Neuronal stem cell (in vitro differentiated cells): Measurements from ENCODE around the gene FAM174C.
A peak's percentile ranks its signal among the peaks of the same experiment; 100 is the strongest.

Source experiments
- DNase-seq: peaks from one replicate; pipeline ENCODE4 v3.0.0-alpha.2; 2013; ENCODE audit warnings: low spot score
- H2AFZ ChIP-seq: one replicate; pipeline ENCODE4 v1.6.1; 2013; ENCODE audit warnings: mild to moderate bottlenecking, low read length, inconsistent platforms
- H2AK5ac ChIP-seq: 2 replicates; pipeline ENCODE4 v1.6.1; 2013; ENCODE audit warnings: low read depth, mild to moderate bottlenecking, inconsistent platforms, low read length, moderate library complexity, mixed read lengths
- H2BK120ac ChIP-seq: 2 replicates; pipeline ENCODE4 v1.6.1; 2013; ENCODE audit warnings: low read depth, mild to moderate bottlenecking, inconsistent platforms, low read length, moderate library complexity, mixed read lengths
- H2BK12ac ChIP-seq: one replicate; pipeline ENCODE4 v1.6.1; 2013; ENCODE audit warnings: low read length, inconsistent platforms
- H2BK15ac ChIP-seq: 2 replicates; pipeline ENCODE4 v1.6.1; 2013; ENCODE audit warnings: mild to moderate bottlenecking, low read length, inconsistent platforms, mixed read lengths
- H2BK5ac ChIP-seq: one replicate; pipeline ENCODE4 v1.6.1; 2013; ENCODE audit warnings: inconsistent platforms, mild to moderate bottlenecking, low read length, moderate library complexity
- H3K14ac ChIP-seq: one replicate; pipeline ENCODE4 v1.6.1; 2013; ENCODE audit warnings: low read length, inconsistent platforms
- H3K18ac ChIP-seq: 2 replicates; pipeline ENCODE4 v1.6.1; 2013; ENCODE audit warnings: low read length, inconsistent platforms
- H3K23ac ChIP-seq: 2 replicates; pipeline ENCODE4 v1.6.1; 2013; ENCODE audit warnings: low read depth, mild to moderate bottlenecking, mixed read lengths, low read length, inconsistent platforms; ENCODE audit not compliant: poor library complexity
- H3K27ac ChIP-seq: replicated peaks from 3 replicates; pipeline ENCODE4 v1.5.1; 2013; ENCODE audit warnings: low read length, inconsistent platforms
- H3K27me3 ChIP-seq, 3 experiments: 2 replicates each; pipeline ENCODE4 v1.6.1; 2013; ENCODE audit warnings: low read length in 3 of 3, mild to moderate bottlenecking in 2 of 3, inconsistent platforms in 1 of 3, low read depth in 1 of 3, mixed read lengths in 1 of 3, moderate library complexity in 1 of 3; ENCODE audit not compliant: control insufficient read depth in 3 of 3, insufficient read depth in 3 of 3
- H3K36me3 ChIP-seq, 2 donors: replicated peaks in 1 of 2; 2 replicates each; pipeline ENCODE4 v1.6.1; 2013; ENCODE audit warnings: low read length in 2 of 2; ENCODE audit not compliant: control insufficient read depth in 2 of 2, insufficient read depth in 2 of 2
- H3K4ac ChIP-seq: 2 replicates; pipeline ENCODE4 v1.6.1; 2013; ENCODE audit warnings: inconsistent platforms, mild to moderate bottlenecking, low read length, moderate library complexity
- H3K4me1 ChIP-seq, 2 donors: 1 replicate in 1 of 2; 2 replicates in 1 of 2; pipeline ENCODE4 v1.6.1; 2013; ENCODE audit warnings: low read length in 2 of 2, low read depth in 1 of 2; ENCODE audit not compliant: control insufficient read depth in 2 of 2, insufficient read depth in 1 of 2
- H3K4me2 ChIP-seq: one replicate; pipeline ENCODE4 v1.6.1; 2013; ENCODE audit warnings: mild to moderate bottlenecking, low read length, inconsistent platforms; ENCODE audit not compliant: insufficient read depth, poor library complexity, severe bottlenecking
- H3K4me3 ChIP-seq, 2 donors: 2 replicates each; pipeline ENCODE4 v1.5.1; 2013; ENCODE audit warnings: low read length in 2 of 2, mild to moderate bottlenecking in 2 of 2, inconsistent platforms in 1 of 2, moderate library complexity in 1 of 2
- H3K79me1 ChIP-seq: one replicate; pipeline ENCODE4 v1.6.1; 2013; ENCODE audit warnings: low read depth, mild to moderate bottlenecking, inconsistent platforms, low read length, moderate library complexity
- H3K9ac ChIP-seq: one replicate; pipeline ENCODE4 v1.6.1; 2013; ENCODE audit warnings: mild to moderate bottlenecking, low read depth, low read length, inconsistent platforms; ENCODE audit not compliant: poor library complexity
- H3K9me3 ChIP-seq, 2 donors: replicated peaks in 1 of 2; 2 replicates each; pipeline versions ENCODE3 to v1.6.1; 2013; ENCODE audit warnings: low read length in 2 of 2, mild to moderate bottlenecking in 2 of 2, inconsistent platforms in 1 of 2, low read depth in 1 of 2, mixed read lengths in 1 of 2, moderate library complexity in 1 of 2; ENCODE audit not compliant: control insufficient read depth in 2 of 2, insufficient read depth in 1 of 2
- H4K8ac ChIP-seq: one replicate; pipeline ENCODE4 v1.6.1; 2013; ENCODE audit warnings: low read depth, mild to moderate bottlenecking, inconsistent platforms, low read length, moderate library complexity
- H4K91ac ChIP-seq: one replicate; pipeline ENCODE4 v1.6.1; 2013; ENCODE audit warnings: low read length, low read depth, mild to moderate bottlenecking, inconsistent platforms; ENCODE audit not compliant: poor library complexity
- WGBS, 2 donors: extraction: QIAGEN DNeasy Blood & Tissue Kit; methylation state at CpG; one replicate each; pipeline ENCODE4 v1.1.7; 2013; ENCODE audit warnings: missing lambda C conversion rate in 2 of 2, mixed read lengths in 1 of 2; ENCODE audit not compliant: insufficient read length in 2 of 2, insufficient replicate concordance in 1 of 2; ENCODE audit errors: extremely low coverage in 2 of 2; 5-methylcytosine and 5-hydroxymethylcytosine counted together

Gene FAM174C

GRCh38 chr19:1274852-1275259, 474 bp upstream of the FAM174C start:
- H4K8ac ChIP-seq, result no peak overlapping the region
- H3K4me3 ChIP-seq, result peak overlapping the region; percentile 71 to 77
- no peaks in the 10 kb centered on the region for H3K27me3 ChIP-seq
- H2BK5ac ChIP-seq, result peak overlapping the region; percentile 99
- H2BK12ac ChIP-seq, result no peak overlapping the region
- peak overlapping the region; percentile 51 for H2BK15ac ChIP-seq
- H3K18ac ChIP-seq, result peak overlapping the region; percentile 83
- no peak overlapping the region for H2BK120ac ChIP-seq
- H3K4me1 ChIP-seq, result peaks cover 22 to 27% of the 10 kb centered on the region in 2 donors
- DNase-seq, result no peak
- no CpG with 5 or more reads among the region's 44 CpGs for WGBS, 2 donors
- no peaks in the 10 kb centered on the region for H3K9me3 ChIP-seq
- H3K9ac ChIP-seq, result peak overlapping the region; percentile 82
- H3K4ac ChIP-seq, result no peak overlapping the region
- peak overlapping the region; percentile 82 for H2AK5ac ChIP-seq
- peak overlapping the region; percentile 60 for H3K4me2 ChIP-seq
- H3K23ac ChIP-seq, result peak overlapping the region; percentile 99
- peak overlapping the region; percentile 100 for H3K27ac ChIP-seq
- no peak overlapping the region for H2AFZ ChIP-seq
- H3K79me1 ChIP-seq, result peaks cover 18% of the 10 kb centered on the region
- no peak overlapping the region for H3K14ac ChIP-seq
- peak overlapping the region; percentile 54 for H4K91ac ChIP-seq
- peaks cover 51 to 77% of the 10 kb centered on the region in 2 donors for H3K36me3 ChIP-seq

- H3K14ac ChIP-seq, result peak overlapping the region; percentile 84
- no CpG with 5 or more reads among the region's 43 CpGs for WGBS, 2 donors
- peak overlapping the region; percentile 72 for H4K8ac ChIP-seq
- peak overlapping the region; percentile 98 for H2AK5ac ChIP-seq
- H3K27ac ChIP-seq, result peak overlapping the region; percentile 77
- no peaks in the 10 kb centered on the region for H3K9me3 ChIP-seq
- H3K4me1 ChIP-seq, result peaks cover 15 to 16% of the 10 kb centered on the region in 2 donors
- peak overlapping the region; percentile 87 for H2AFZ ChIP-seq
- peaks cover 15% of the 10 kb centered on the region for H3K79me1 ChIP-seq
- H3K4ac ChIP-seq, result peak overlapping the region; percentile 97
- no peak overlapping the region for H4K91ac ChIP-seq
- no peak for DNase-seq
- peak overlapping the region; percentile 93 for H2BK12ac ChIP-seq
- peaks cover 48 to 65% of the 10 kb centered on the region in 2 donors for H3K36me3 ChIP-seq
- H3K4me2 ChIP-seq, result peak overlapping the region; percentile 85
- H3K4me3 ChIP-seq, result peak overlapping the region; percentile 77 to 84
- H3K27me3 ChIP-seq, result no peaks in the 10 kb centered on the region
- peak overlapping the region; percentile 99 for H3K23ac ChIP-seq
- peak overlapping the region; percentile 98 for H2BK15ac ChIP-seq
- peak overlapping the region; percentile 91 for H2BK5ac ChIP-seq
- H2BK120ac ChIP-seq, result no peak overlapping the region
- H3K9ac ChIP-seq, result peak overlapping the region; percentile 94
- peak overlapping the region; percentile 94 for H3K18ac ChIP-seq
Observed at GRCh38 chr19:1275976-1276627, 772 bp downstream of the FAM174C start.

GRCh38 chr19:1276628-1277022, 1.3 kb downstream of the FAM174C start:
- H2BK12ac ChIP-seq, result no peak overlapping the region
- no peaks in the 10 kb centered on the region for H3K27me3 ChIP-seq
- H3K79me1 ChIP-seq, result peaks cover 12% of the 10 kb centered on the region
- peaks cover 14% of the 10 kb centered on the region in 2 donors for H3K4me1 ChIP-seq
- H3K18ac ChIP-seq, result peak overlapping the region; percentile 11
- H2BK5ac ChIP-seq, result no peak overlapping the region
- peak overlapping the region; percentile 98 for H2BK15ac ChIP-seq
- H3K4me2 ChIP-seq, result peak overlapping the region; percentile 85
- WGBS, 2 donors, result no CpG with 5 or more reads among the region's 10 CpGs
- peak overlapping the region; percentile 21 for H3K23ac ChIP-seq
- H4K91ac ChIP-seq, result no peak overlapping the region
- no peak overlapping the region for H2AFZ ChIP-seq
- no peak overlapping the region for H2BK120ac ChIP-seq
- no peak overlapping the region for H3K27ac ChIP-seq
- H3K4me3 ChIP-seq, result peak overlapping the region in 1 of 2 donors; percentile 77
- no peak overlapping the region for H3K4ac ChIP-seq
- H3K9me3 ChIP-seq, result no peaks in the 10 kb centered on the region
- DNase-seq, result no peak
- no peak overlapping the region for H3K14ac ChIP-seq
- no peak overlapping the region for H3K9ac ChIP-seq
- H4K8ac ChIP-seq, result no peak overlapping the region
- H2AK5ac ChIP-seq, result peak overlapping the region; percentile 98
- peaks cover 43 to 60% of the 10 kb centered on the region in 2 donors for H3K36me3 ChIP-seq

- Histone ChIP-seq H3K4me1 (peaks cover 12 to 14% of the 10 kb centered on the region in 2 donors), H2BK12ac (no peak overlapping the region), H3K23ac (no peak overlapping the region), H3K18ac (no peak overlapping the region), H2BK5ac (no peak overlapping the region), H3K27me3 (no peaks in the 10 kb centered on the region), H3K9ac (no peak overlapping the region), H3K36me3 (peaks cover 39 to 55% of the 10 kb centered on the region in 2 donors), H2AK5ac (peak overlapping the region; percentile 43), H3K4me3 (peak overlapping the region in 1 of 2 donors; percentile 6), H2BK120ac (no peak overlapping the region), H2AFZ (no peak overlapping the region), H3K4ac (no peak overlapping the region), H4K91ac (no peak overlapping the region), H4K8ac (no peak overlapping the region), H2BK15ac (no peak overlapping the region), H3K79me1 (peaks cover 10% of the 10 kb centered on the region), H3K4me2 (no peak overlapping the region), H3K9me3 (no peaks in the 10 kb centered on the region), H3K27ac (no peak overlapping the region), H3K14ac (no peak overlapping the region)
- no CpG with 5 or more reads among the region's 15 CpGs for WGBS, 2 donors
- DNase-seq, result no peak
Observed at GRCh38 chr19:1277061-1277460, 1.7 kb downstream of the FAM174C start.
